RKO (cell line): ENCODE data around the gene CAP2.

ENCODE experiments used
- DNase-seq: peaks from one replicate; pipeline ENCODE4 v3.0.0-alpha.2; 2016; ENCODE audit warnings: low spot score

Gene CAP2

GRCh38 chr6:17392978-17393891 lies at the start of gene CAP2:
CAP2 (plus strand) TSS chr6:17393595; CDS start chr6:17421556, 27,961 bp downstream.
- DNase-seq: peak; percentile 85

DNA sequence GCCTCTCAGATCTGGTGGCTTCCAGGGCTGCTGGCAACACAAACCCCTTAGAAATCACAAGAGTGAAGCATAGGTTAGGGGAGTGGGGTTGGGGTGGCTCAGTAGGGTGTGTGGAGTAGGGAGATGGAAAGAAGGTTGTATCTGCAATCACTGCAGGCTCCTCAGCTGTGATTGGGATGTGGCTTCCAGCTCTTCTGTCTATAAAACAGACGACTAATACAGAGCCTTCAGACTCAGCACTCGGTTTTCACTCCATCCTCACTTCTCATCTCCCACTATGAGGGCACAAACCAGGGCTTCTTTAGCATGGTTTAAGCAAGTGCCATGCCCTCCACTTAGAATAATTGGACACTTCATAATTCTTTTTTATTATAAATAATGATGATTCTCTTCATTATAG lies 46.4 kb upstream of the CAP2 start:
- no peak for DNase-seq

GRCh38 chr6:17349427-17349826 lies 44.0 kb upstream of the CAP2 start:
- DNase-seq: no peak

- no peak for DNase-seq
Measured at GRCh38 chr6:17352302-17352701, 41.1 kb upstream of the CAP2 start.

GRCh38 chr6:17353440-17354175 lies 39.8 kb upstream of the CAP2 start:
- DNase-seq: no peak

- DNase-seq: peak; percentile 9
Measured at GRCh38 chr6:17354700-17355403, 38.5 kb upstream of the CAP2 start.

DNA sequence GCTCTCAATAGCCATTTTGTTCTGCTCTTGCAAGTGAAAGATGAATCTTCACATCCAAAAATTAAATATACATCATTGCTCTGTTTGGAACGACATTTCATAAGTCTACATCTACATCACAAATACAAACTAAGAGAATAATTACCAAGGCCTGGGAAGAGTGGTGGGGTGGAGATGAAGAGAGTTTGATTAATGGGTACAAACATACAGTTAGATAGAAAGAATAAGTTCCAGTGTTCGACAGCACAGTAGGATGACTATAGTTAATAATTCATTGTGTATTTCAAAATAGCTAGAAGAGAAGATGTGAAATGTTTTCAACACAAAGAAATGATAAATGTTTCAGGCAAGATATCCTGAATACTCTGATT lies 38.0 kb upstream of the CAP2 start:
- no peak for DNase-seq

GRCh38 chr6:17358515-17358914 lies 34.9 kb upstream of the CAP2 start:
- DNase-seq: no peak

GRCh38 chr6:17360564-17360963 lies 32.8 kb upstream of the CAP2 start:
- DNase-seq: no peak

DNA sequence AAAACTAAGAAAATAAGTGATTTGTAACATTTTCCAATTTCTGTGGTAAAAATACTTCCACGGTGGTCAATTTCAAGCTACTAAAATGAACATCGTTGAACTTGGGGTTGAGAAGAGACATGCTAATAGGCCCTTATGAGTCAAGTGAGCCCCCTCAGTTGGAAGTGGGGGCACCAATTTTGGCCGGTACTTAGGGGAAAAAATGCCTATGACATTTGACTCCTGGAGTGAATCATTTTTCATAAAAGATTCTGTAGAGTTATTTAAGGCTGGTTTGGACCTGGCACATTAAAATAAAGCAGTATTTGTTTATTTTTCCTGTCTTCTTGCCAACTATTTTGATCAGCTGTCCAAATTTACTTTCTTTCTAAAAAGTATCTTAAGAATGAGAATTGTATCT lies 32.4 kb upstream of the CAP2 start:
- DNase-seq: no peak

- DNase-seq: no peak
Measured at GRCh38 chr6:17365961-17366360, 27.4 kb upstream of the CAP2 start.

- no peak for DNase-seq
Measured at GRCh38 chr6:17367868-17368267, 25.5 kb upstream of the CAP2 start.

GRCh38 chr6:17381424-17382147 lies 11.8 kb upstream of the CAP2 start:
- DNase-seq: no peak

DNA sequence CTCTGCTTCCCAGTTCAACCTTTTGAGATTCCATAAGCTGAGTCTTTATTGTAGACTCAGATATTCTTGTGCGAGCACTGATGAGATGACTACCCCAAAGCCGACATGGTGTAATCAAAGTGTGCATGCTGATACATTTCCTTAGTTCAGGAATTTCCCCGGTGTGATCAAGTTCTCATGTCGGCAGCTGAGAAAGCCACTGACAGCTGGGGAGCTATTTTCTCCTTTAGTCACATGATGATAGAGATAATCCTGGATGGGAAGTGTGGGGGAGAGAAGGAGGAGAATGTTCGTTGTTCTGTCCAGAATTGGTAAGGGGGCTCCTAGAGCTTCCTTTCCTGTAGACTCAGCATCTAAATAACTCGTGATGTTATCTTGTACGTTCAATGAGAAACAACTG lies 7.7 kb upstream of the CAP2 start:
- DNase-seq: no peak

DNA sequence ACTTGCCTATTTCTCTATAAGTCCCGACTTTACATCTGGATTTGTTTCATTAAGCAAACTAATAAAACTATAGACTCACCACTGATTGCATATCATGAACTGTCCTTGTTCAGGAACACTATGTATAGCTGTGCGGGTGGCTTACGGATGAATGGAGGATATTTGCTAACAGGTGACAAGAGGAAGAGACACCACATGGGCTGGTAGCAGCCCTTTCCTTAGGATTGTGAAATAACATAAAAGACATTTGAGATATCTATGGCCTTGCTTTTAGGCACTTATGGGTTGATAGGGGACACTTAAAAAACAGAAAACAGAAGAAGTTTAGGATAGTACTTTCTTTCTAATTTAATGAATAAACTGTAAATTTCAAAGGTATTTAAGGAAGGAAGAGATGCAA lies 5.0 kb upstream of the CAP2 start:
- DNase-seq: no peak

DNA sequence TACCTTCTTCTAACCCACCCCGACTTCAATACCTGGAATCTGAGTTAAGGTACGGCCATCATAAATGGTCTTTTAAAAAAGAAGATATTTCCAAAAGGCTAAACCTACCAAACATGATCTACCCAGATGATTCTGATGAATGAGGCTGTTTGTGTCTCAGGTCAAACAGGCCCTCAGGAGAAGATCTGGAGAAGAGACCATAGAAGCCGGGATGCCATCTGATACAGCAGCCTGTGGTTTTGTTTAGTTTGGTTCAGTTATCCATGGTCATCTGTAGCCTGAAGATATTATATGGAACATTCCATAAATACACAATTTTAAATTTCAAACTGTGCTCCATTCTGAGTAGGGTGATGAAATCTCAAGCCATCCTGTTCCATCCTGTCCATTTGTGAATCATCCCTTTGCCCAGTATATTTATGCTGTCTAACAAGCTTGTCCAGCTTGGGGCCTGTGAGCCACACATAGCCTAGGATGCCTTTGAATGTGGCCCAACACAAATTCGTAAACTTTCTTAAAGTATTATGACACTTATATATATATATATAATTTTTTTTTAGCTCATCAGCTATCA lies 4.0 kb upstream of the CAP2 start:
- DNase-seq: peak; percentile 46

DNA sequence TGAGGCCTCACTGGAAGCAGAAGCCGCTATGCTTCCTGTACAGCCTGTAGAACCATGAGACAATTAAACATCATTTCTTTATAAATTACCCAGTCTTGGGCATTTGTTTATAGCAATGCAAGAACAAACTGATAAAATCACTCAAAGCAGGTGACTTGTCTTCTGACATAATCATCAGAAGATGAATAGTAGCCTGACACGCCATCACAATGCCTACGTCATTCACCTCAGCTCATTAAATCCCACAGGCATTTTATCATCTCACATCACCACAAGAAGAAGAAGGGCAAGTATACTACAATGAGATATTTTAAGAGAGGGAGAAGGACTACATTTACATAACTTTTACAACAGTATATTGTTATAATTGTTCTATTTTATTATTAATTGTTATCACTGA lies 3.1 kb upstream of the CAP2 start:
- no peak for DNase-seq

DNA sequence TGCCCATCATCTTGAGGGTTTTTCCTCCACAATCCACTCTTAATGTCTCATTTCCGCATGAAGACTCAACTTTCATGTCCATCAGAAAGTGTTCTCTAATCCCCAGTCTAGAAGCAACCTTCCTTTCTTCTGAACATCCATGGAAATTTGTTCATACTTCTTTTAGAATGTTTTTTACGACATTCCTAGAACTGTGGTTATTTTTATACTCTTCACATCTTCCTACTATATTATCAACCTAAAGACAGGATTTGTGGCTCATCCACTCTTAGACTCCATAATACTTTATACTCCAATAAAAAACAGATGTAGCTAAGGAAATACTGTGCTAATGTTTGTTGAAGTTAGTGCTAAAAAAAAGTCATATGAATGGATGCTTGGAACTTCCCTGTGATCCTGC lies 1.4 kb upstream of the CAP2 start:
- no peak for DNase-seq

DNA sequence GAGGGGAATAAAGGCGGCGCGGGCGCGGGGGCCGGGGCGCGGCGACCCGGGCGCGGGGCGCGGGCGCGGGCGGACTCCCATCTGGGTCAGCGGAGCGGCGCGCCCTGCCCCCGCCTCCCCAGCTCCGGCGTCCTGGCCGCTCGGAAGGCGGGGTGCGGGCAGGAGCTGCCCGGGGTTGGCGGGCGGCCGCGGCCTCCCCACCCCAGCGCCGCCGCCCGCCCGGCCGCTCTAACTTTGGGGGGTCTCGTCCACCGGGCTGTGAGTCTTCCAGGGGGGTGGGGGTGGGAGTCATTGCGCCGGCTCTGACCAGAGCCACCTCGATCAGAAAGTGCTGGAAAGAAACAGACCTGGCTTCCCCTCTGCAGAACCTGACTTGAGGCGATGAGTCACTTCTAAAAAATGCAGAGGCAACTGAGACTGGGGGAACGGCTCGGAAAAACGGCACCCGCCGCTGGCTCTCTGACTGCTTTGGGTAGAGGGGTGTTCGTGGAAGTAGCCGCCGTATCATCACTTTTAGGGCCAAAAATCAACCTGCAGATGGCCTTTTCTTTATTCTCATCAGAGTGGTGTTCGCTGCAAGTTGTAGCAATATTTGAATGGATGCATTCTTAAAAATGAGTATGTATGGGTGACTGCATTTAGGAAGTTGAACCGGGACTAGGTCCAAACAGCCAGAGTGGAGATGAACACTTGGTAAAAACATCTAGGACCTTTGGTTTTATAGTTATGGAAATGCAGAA lies 667 bp downstream of the CAP2 start:
- DNase-seq: peak; percentile 92

GRCh38 chr6:17395112-17395511 lies 1.7 kb downstream of the CAP2 start:
- DNase-seq: no peak

DNA sequence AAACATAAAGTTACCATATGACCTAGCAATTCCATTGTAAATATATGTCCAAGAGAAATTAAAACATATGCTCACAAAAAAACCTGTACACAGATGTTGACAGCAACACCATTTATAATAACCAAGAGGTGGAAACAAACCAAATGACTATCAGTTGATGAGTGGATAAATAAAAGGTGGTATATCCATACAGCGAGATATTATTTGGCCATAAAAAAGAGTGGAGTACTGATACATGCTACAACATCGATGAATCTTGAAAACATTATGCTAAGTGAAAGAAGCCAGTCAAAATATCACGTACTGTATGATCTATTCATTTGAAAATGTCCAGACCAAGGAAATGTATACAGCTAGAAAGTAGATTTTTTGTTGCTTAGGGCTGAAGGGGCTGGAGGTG lies 2.9 kb downstream of the CAP2 start:
- no peak for DNase-seq
